OCI-LY7 (cell line): ENCODE results near the gene VASP. TPM values are rescaled to one million over a fixed set of nuclear protein-coding genes. Genes with fewer than 3 reads are reported as not detected.

ENCODE experiments used
- BruUV-seq: library from RNA; stranded (reverse); fragments of 400-500 nt; replicated peaks from 2 replicates; lab custom pipeline; 2021; lab: Mats Ljungman, UMichigan
- CTCF ChIA-PET: fragments of 300-600 bp; sonication (Branson Sonifier 250); formaldehyde crosslinking; loops from one replicate; lab custom pipeline; 2022; ENCODE audit warnings: antibody characterized with exemption; ENCODE audit not compliant: unreplicated experiment; lab: Charles Lee
- POLR2A ChIA-PET: fragments of 300-600 bp; sonication (Branson Sonifier 250); formaldehyde crosslinking; loops from one replicate; lab custom pipeline; 2022; ENCODE audit warnings: antibody characterized with exemption; lab: Charles Lee
- DNase-seq: peaks from one replicate; pipeline ENCODE4 v3.0.0-alpha.2; 2015; ENCODE audit warnings: low spot score
- H2AFZ ChIP-seq: fragments of 200-600 bp; sonication (generic), shearing (Covaris generic); 2 replicates; pipeline ENCODE4 v1.6.1; 2014; ENCODE audit warnings: mild to moderate bottlenecking, antibody characterized with exemption, low read length, moderate library complexity
- H3K27ac ChIP-seq: fragments of 200-600 bp; sonication (generic); 2 replicates; pipeline ENCODE4 v1.5.1; 2014; ENCODE audit warnings: mixed run types, low read depth, mild to moderate bottlenecking, moderate library complexity, low read length, inconsistent platforms; ENCODE audit not compliant: poor library complexity, severe bottlenecking
- H3K36me3 ChIP-seq: fragments of 200-600 bp; sonication (generic); 2 replicates; pipeline ENCODE4 v1.6.1; 2014; ENCODE audit warnings: mild to moderate bottlenecking, antibody characterized with exemption, low read length, moderate library complexity, mixed read lengths; ENCODE audit not compliant: insufficient read depth
- H3K4me1 ChIP-seq: fragments of 200-600 bp; sonication (generic); 2 replicates; pipeline ENCODE4 v1.5.1; 2014; ENCODE audit warnings: mild to moderate bottlenecking, low read length; ENCODE audit not compliant: insufficient read depth, poor library complexity, severe bottlenecking
- H3K4me2 ChIP-seq: fragments of 200-600 bp; sonication (generic); 2 replicates; pipeline ENCODE4 v1.6.1; 2014; ENCODE audit warnings: mild to moderate bottlenecking, low read length
- H3K4me3 ChIP-seq: fragments of 200-600 bp; sonication (generic); 2 replicates; pipeline ENCODE4 v1.5.1; 2014; ENCODE audit warnings: mild to moderate bottlenecking, low read depth, low read length; ENCODE audit not compliant: poor library complexity, severe bottlenecking
- H3K79me2 ChIP-seq: fragments of 200-600 bp; sonication (generic); 2 replicates; pipeline ENCODE4 v1.6.1; 2016; ENCODE audit warnings: low read depth, mild to moderate bottlenecking, low read length, moderate library complexity, mixed read lengths; ENCODE audit not compliant: insufficient read depth
- H3K9me2 ChIP-seq: fragments of 200-600 bp; sonication (generic); 2 replicates; pipeline ENCODE4 v1.6.1; 2016; ENCODE audit warnings: mild to moderate bottlenecking, low read length, mixed read lengths; ENCODE audit not compliant: insufficient read depth
- H3K9me3 ChIP-seq: fragments of 200-600 bp; sonication (generic); 2 replicates; pipeline ENCODE4 v1.6.1; 2014; ENCODE audit warnings: mild to moderate bottlenecking, mixed run types, low read length, mixed read lengths
- H4K20me1 ChIP-seq: fragments of 200-600 bp; sonication (generic); 2 replicates; pipeline ENCODE4 v1.6.1; 2014; ENCODE audit warnings: mild to moderate bottlenecking, antibody characterized with exemption, low read length, moderate library complexity, mixed read lengths; ENCODE audit not compliant: insufficient read depth
- EZH2phosphoT487 ChIP-seq: fragments of 200-600 bp; sonication (generic); IDR thresholded peaks from 2 replicates; pipeline ENCODE4 v1.6.1; 2018; ENCODE audit warnings: low read depth, borderline replicate concordance, mild to moderate bottlenecking, mixed run types, antibody characterized with exemption, low read length, moderate library complexity, mixed read lengths
- intact Hi-C: fragments of 100-400 bp; cut with micrococcal nuclease; formaldehyde crosslinking; loops from one replicate; pipeline ENCODE4 v1.10.0; 2022; ENCODE audit not compliant: unreplicated experiment
- total RNA-seq, 2 experiments: library from RNA; depleted of rRNA in 1 of 2; stranded (reverse); fragments of >200 nt in 1 of 2; shearing (Covaris generic) in 1 of 2; gene quantifications; 2 replicates each; pipeline ENCODE4 v1.2.3, GENCODE V29; 2014 to 2022
- TF ChIP-seq, protein P1 (sequence below): fragments of 200-600 bp; sonication (generic); conservative IDR thresholded peaks from 2 replicates; pipeline ENCODE4 v1.5.1; 2014; ENCODE audit warnings: mild to moderate bottlenecking, antibody characterized with exemption, low read length, moderate library complexity, mixed read lengths

The VASP gene
- total RNA-seq, 2 experiments from 2014 or later: 39.6 to 62.8 TPM

DNA sequence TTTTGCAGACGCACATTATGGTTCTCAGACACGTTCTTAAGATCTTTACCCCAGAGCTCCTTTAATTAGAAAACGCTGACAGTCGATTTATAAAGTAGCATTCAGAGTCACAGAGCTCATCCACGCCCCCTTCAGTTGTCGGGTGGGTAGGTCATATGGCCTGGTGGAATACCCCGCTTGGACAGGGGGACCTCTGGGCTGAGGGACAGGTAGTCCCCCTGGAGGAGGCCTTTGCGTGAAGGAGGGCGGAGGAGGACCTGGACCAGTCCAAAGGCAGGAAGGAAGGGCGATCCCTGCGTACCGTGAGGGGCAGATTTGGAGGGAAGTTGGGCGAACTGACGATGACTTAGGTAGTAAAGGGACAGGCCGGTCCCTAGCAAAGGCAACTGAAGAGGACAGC is 20.5 kb downstream of the VASP start:
- no TSS peak for BruUV-seq
- no peak for DNase-seq
- no peaks in the 10 kb centered on the region for H4K20me1 ChIP-seq
- no peak overlapping the region for H3K4me2 ChIP-seq
- H3K27ac ChIP-seq: no peak overlapping the region
- H3K4me3 ChIP-seq: no peak overlapping the region
- peaks cover 4% of the 10 kb centered on the region for H3K4me1 ChIP-seq
- peaks cover 31% of the 10 kb centered on the region; the same call in 1 of the 2 replicates for H3K36me3 ChIP-seq
- no peak for TF ChIP-seq EZH2phosphoT487
- TF ChIP-seq, protein P1, sequence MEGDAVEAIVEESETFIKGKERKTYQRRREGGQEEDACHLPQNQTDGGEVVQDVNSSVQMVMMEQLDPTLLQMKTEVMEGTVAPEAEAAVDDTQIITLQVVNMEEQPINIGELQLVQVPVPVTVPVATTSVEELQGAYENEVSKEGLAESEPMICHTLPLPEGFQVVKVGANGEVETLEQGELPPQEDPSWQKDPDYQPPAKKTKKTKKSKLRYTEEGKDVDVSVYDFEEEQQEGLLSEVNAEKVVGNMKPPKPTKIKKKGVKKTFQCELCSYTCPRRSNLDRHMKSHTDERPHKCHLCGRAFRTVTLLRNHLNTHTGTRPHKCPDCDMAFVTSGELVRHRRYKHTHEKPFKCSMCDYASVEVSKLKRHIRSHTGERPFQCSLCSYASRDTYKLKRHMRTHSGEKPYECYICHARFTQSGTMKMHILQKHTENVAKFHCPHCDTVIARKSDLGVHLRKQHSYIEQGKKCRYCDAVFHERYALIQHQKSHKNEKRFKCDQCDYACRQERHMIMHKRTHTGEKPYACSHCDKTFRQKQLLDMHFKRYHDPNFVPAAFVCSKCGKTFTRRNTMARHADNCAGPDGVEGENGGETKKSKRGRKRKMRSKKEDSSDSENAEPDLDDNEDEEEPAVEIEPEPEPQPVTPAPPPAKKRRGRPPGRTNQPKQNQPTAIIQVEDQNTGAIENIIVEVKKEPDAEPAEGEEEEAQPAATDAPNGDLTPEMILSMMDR: no peak
- H3K79me2 ChIP-seq: no peaks in the 10 kb centered on the region
- H3K9me3 ChIP-seq: peaks cover 8% of the 10 kb centered on the region; the same call in 1 of the 2 replicates
- no peak overlapping the region for H2AFZ ChIP-seq
- intact Hi-C loops: no loop called here
- CTCF ChIA-PET: no interaction called here
- H3K9me2 ChIP-seq: no peaks in the 10 kb centered on the region
- POLR2A ChIA-PET: no interaction called here

DNA sequence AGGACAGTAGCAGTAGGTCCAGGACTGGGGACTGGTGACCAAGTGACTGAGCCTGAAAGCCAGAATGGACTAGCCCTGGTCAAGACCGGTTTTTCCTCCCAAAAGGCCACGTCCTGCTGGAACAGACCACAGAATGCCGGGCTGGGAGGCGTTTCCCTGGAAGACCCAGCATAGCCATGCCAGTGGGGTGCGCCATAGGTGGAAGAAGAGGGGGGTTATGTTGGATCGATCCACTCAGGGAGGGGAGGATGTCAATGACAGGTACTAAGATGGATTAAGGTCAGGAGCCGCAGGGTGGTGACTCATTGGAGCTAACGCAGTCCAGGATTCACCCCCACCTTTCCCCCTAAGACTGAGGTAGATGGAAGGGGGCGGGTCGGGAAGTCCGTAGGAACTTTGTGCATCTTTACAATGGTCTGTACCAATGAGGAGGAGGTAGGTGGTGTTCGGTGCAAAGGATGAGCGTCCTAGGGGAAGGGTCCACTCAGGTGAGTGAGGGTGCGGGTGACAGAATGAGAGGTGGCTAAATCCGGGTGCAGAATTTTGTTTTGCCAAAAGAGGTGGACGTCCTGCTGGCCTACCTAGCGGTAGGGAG is 21.0 kb downstream of the VASP start:
- Histone ChIP-seq H3K36me3 (peaks cover 28% of the 10 kb centered on the region; the same call in 1 of the 2 replicates), H3K4me3 (no peak overlapping the region), H3K27ac (no peak overlapping the region), H3K79me2 (no peaks in the 10 kb centered on the region), H3K9me2 (no peaks in the 10 kb centered on the region), H3K9me3 (peaks cover 8% of the 10 kb centered on the region; the same call in 1 of the 2 replicates), H3K4me2 (no peak overlapping the region), H2AFZ (no peak overlapping the region), H3K4me1 (peaks cover 4% of the 10 kb centered on the region), H4K20me1 (no peaks in the 10 kb centered on the region)
- BruUV-seq: no TSS peak
- ChIA-PET POLR2A (interaction anchor here (0.6 kb wide), 1 partner anchor 9 kb away, joined by 3 read pairs; no protein-coding TSS in a partner anchor), CTCF (no interaction called here)
- no peak for TF ChIP-seq EZH2phosphoT487
- TF ChIP-seq, protein P1: no peak
- intact Hi-C loops: no loop called here
- DNase-seq: no peak

DNA sequence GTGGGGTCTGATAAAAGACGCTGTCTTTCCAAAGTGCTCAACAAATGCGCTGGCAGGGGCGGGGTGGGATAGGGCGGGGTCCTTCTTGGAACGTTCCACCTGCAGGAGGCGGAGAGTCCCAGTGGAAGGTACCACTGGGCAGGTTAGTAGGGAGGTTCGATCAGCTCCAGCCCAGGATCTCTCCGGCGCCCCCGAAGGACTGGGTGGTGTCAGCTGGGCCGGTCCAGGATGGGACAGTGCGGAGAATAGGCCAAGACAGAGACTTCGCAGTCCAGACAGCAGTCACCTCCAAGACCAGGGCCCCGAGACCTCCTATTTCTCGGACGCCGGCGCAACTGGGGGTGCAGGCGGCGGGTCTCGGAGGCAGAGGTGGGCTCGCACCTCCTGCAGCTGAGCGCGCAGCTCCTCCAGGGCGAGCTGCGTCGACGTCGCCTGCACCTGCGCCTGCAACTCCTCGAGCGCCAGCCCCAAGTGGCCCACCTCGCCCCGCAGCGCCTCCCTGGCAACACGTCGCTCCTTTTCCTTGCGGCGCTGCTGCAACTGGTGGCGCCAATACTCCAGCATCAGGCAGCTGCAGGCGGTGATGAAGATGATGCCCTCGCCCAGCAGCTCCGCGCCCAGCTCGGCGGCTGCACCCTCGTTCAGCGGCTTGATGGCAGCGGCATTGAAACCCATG is 21.6 kb downstream of the VASP start:
- Histone ChIP-seq H3K4me2 (no peak overlapping the region), H3K4me3 (no peak overlapping the region), H3K79me2 (no peaks in the 10 kb centered on the region), H3K9me3 (peaks cover 8% of the 10 kb centered on the region; the same call in 1 of the 2 replicates), H3K4me1 (no peaks in the 10 kb centered on the region), H3K27ac (no peak overlapping the region), H3K36me3 (peaks cover 27% of the 10 kb centered on the region; the same call in 1 of the 2 replicates), H4K20me1 (no peaks in the 10 kb centered on the region), H2AFZ (no peak overlapping the region), H3K9me2 (no peaks in the 10 kb centered on the region)
- DNase-seq: no peak
- TF ChIP-seq, protein P1: no peak
- no peak for TF ChIP-seq EZH2phosphoT487
- BruUV-seq: no TSS peak
- intact Hi-C loops: no loop called here
- ChIA-PET CTCF (no interaction called here), POLR2A (interaction anchor here (0.6 kb wide), 1 partner anchor 9 kb away, joined by 3 read pairs; no protein-coding TSS in a partner anchor)
